Measurements from ENCODE around the gene DOCK11.

DNA sequence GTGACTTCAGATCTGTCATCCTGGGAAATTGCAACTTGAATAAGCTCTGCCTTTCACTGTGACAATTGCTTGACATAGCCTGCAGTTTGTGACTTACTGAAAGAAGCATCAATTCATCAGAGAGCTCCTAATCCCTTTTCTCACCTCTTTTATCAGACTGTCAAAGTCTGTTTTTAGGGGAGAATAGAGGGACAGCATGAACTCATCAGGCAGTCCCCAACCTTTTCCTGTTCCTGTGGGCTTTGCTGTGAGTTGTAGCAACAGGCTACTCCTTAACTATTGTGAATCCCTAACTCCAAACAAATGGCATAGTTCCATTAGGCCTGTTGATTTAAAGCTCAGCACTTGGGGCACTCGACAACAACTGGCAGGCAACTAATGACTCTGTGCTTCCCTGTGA lies 64.9 kb downstream of the DOCK11 start:
- TF ChIP-seq, protein P1, sequence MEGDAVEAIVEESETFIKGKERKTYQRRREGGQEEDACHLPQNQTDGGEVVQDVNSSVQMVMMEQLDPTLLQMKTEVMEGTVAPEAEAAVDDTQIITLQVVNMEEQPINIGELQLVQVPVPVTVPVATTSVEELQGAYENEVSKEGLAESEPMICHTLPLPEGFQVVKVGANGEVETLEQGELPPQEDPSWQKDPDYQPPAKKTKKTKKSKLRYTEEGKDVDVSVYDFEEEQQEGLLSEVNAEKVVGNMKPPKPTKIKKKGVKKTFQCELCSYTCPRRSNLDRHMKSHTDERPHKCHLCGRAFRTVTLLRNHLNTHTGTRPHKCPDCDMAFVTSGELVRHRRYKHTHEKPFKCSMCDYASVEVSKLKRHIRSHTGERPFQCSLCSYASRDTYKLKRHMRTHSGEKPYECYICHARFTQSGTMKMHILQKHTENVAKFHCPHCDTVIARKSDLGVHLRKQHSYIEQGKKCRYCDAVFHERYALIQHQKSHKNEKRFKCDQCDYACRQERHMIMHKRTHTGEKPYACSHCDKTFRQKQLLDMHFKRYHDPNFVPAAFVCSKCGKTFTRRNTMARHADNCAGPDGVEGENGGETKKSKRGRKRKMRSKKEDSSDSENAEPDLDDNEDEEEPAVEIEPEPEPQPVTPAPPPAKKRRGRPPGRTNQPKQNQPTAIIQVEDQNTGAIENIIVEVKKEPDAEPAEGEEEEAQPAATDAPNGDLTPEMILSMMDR (IDR thresholded peaks at IDR 0.05) = no peak
- no peak for TF ChIP-seq POLR2A (IDR thresholded peaks at IDR 0.05)
